ENCODE data around the gene TCF25.
A peak's percentile ranks its signal among the peaks of the same experiment; 100 is the strongest.

- TF ChIP-seq POLR2A (IDR thresholded peaks at IDR 0.05): no peak
- TF ChIP-seq, protein P1, sequence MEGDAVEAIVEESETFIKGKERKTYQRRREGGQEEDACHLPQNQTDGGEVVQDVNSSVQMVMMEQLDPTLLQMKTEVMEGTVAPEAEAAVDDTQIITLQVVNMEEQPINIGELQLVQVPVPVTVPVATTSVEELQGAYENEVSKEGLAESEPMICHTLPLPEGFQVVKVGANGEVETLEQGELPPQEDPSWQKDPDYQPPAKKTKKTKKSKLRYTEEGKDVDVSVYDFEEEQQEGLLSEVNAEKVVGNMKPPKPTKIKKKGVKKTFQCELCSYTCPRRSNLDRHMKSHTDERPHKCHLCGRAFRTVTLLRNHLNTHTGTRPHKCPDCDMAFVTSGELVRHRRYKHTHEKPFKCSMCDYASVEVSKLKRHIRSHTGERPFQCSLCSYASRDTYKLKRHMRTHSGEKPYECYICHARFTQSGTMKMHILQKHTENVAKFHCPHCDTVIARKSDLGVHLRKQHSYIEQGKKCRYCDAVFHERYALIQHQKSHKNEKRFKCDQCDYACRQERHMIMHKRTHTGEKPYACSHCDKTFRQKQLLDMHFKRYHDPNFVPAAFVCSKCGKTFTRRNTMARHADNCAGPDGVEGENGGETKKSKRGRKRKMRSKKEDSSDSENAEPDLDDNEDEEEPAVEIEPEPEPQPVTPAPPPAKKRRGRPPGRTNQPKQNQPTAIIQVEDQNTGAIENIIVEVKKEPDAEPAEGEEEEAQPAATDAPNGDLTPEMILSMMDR (IDR thresholded peaks at IDR 0.05 in 4 of 5, conservative IDR thresholded peaks at IDR 0.05 in 1 of 5): peak in 4 of 5 experiments; percentile 17 to 36 (median 32)
Observed at GRCh38 chr16:89918453-89919347, 45.3 kb downstream of the TCF25 start, which contains the start of gene MC1R.

Data from gastrocnemius medialis (tissue), 4 donors.